GM23338 (cell line): Measurements from ENCODE around the gene TOM1. TPM values are rescaled to one million over a fixed set of nuclear protein-coding genes. Genes with fewer than 3 reads are reported as not detected.

Experiments used
- ATAC-seq: fragments of 200-7000 bp; cut with Tn5 transposase; 3 replicates; pipeline ENCODE4 v1.9.1; 2020
- DNase-seq: peaks from one replicate; pipeline ENCODE4 v3.0.0-alpha.2; 2015; ENCODE audit warnings: low spot score
- H2AFZ ChIP-seq: fragments of 200-600 bp; sonication (generic); 2 replicates; pipeline ENCODE4 v1.8.0; 2016; ENCODE audit warnings: antibody characterized with exemption, mild to moderate bottlenecking, moderate library complexity
- H3F3A ChIP-seq: fragments of 200-600 bp; sonication (generic); replicated peaks from 2 replicates; pipeline ENCODE4 v1.8.0; 2017; ENCODE audit warnings: antibody characterized with exemption, mixed run types, low read depth
- H3K27ac ChIP-seq: fragments of 200-600 bp; sonication (generic); 2 replicates; pipeline ENCODE4 v1.6.1; 2016; ENCODE audit warnings: low read depth
- H3K27me3 ChIP-seq: fragments of 200-600 bp; sonication (generic); 2 replicates; pipeline ENCODE4 v1.8.0; 2016; ENCODE audit warnings: mild to moderate bottlenecking, mixed run types, moderate library complexity; ENCODE audit not compliant: insufficient read depth
- H3K36me3 ChIP-seq: fragments of 200-600 bp; sonication (generic); 2 replicates; pipeline ENCODE4 v1.8.0; 2016; ENCODE audit warnings: mild to moderate bottlenecking; ENCODE audit not compliant: insufficient read depth
- H3K4me1 ChIP-seq: fragments of 200-600 bp; sonication (generic); 2 replicates; pipeline ENCODE4 v1.8.0; 2016; ENCODE audit warnings: mild to moderate bottlenecking, moderate library complexity; ENCODE audit not compliant: insufficient read depth
- H3K4me2 ChIP-seq: fragments of 200-600 bp; sonication (generic); 2 replicates; pipeline ENCODE4 v1.7.1; 2017; ENCODE audit warnings: mixed run types
- H3K4me3 ChIP-seq: fragments of 200-600 bp; sonication (generic); 2 replicates; pipeline ENCODE4 v1.6.1; 2016; ENCODE audit warnings: mixed run types
- H3K79me2 ChIP-seq: fragments of 200-600 bp; sonication (generic); replicated peaks from 2 replicates; pipeline ENCODE4 v1.8.0; 2017; ENCODE audit warnings: mild to moderate bottlenecking; ENCODE audit not compliant: insufficient read depth
- H3K9me2 ChIP-seq: fragments of 200-600 bp; sonication (generic); 2 replicates; pipeline ENCODE4 v1.8.0; 2017; ENCODE audit not compliant: insufficient read depth
- H4K20me1 ChIP-seq: fragments of 200-600 bp; sonication (generic); replicated peaks from 2 replicates; pipeline ENCODE4 v1.8.0; 2017; ENCODE audit warnings: mild to moderate bottlenecking; ENCODE audit not compliant: insufficient read depth
- H3K27ac Mint-ChIP-seq: 2 replicates; pipeline ENCODE4 v1.8.0; 2020; ENCODE audit warnings: inconsistent platforms, mild to moderate bottlenecking, moderate library complexity, mixed read lengths
- H3K27me3 Mint-ChIP-seq: 3 replicates; pipeline ENCODE4 v1.8.0; 2022; ENCODE audit warnings: low read depth, mild to moderate bottlenecking, moderate library complexity, mixed read lengths, inconsistent platforms; ENCODE audit not compliant: insufficient read depth, poor library complexity
- H3K36me3 Mint-ChIP-seq: 3 replicates; pipeline ENCODE4 v1.8.0; 2021; ENCODE audit warnings: low read depth, mild to moderate bottlenecking, inconsistent platforms, moderate library complexity, mixed read lengths
- H3K4me1 Mint-ChIP-seq: 3 replicates; pipeline ENCODE4 v1.8.0; 2020; ENCODE audit warnings: mild to moderate bottlenecking, inconsistent platforms, mixed read lengths
- H3K4me3 Mint-ChIP-seq: 3 replicates; pipeline ENCODE4 v1.8.0; 2021; ENCODE audit warnings: moderate library complexity, mild to moderate bottlenecking, inconsistent platforms, mixed read lengths
- H3K9me3 Mint-ChIP-seq: 3 replicates; pipeline ENCODE4 v1.8.0; 2020; ENCODE audit warnings: moderate library complexity, mild to moderate bottlenecking, inconsistent platforms, mixed read lengths
- EZH2phosphoT487 ChIP-seq: fragments of 200-600 bp; sonication (generic); IDR thresholded peaks from one replicate; pipeline ENCODE4 v1.8.1; 2018; ENCODE audit warnings: antibody characterized with exemption; ENCODE audit not compliant: unreplicated experiment
- NANOG ChIP-seq: IDR thresholded peaks from 2 replicates; pipeline ENCODE4 v1.6.1; 2016; ENCODE audit warnings: antibody characterized with exemption, borderline replicate concordance
- POLR2AphosphoS5 ChIP-seq: IDR thresholded peaks from 2 replicates; pipeline ENCODE4 v1.6.1; 2016; ENCODE audit warnings: antibody characterized with exemption, low read depth
- REST ChIP-seq: IDR thresholded peaks from one replicate; pipeline ENCODE4 v1.6.1; 2018; ENCODE audit warnings: antibody characterized with exemption; ENCODE audit not compliant: unreplicated experiment
- polyA plus RNA-seq: library from polyadenylated mRNA; unstranded; fragments of >200 nt; fragmentation: Nextera tagmentation; extraction: Ambion mirVana; gene quantifications from 2 replicates; pipeline ENCODE4 v1.2.1, GENCODE V29; 2016
- total RNA-seq: library from RNA; depleted of rRNA; stranded (reverse); fragments of >200 nt; shearing (Covaris generic); gene quantifications from 2 replicates; pipeline ENCODE4 v1.2.3, GENCODE V29; 2014
- TF ChIP-seq, protein P1 (sequence below): fragments of 250-450 bp; sonication (Bioruptor Pico); IDR thresholded peaks from 2 replicates; pipeline ENCODE4 v1.5.0; 2020; ENCODE audit warnings: mild to moderate bottlenecking, moderate library complexity
- TF ChIP-seq, protein P2 (sequence below): IDR thresholded peaks from 2 replicates; pipeline ENCODE4 v1.6.1; 2016; ENCODE audit warnings: antibody characterized with exemption

TOM1 gene
- total and polyA plus RNA-seq, 2 experiments from 2014 or later = 10.9 to 17.8 TPM

DNA sequence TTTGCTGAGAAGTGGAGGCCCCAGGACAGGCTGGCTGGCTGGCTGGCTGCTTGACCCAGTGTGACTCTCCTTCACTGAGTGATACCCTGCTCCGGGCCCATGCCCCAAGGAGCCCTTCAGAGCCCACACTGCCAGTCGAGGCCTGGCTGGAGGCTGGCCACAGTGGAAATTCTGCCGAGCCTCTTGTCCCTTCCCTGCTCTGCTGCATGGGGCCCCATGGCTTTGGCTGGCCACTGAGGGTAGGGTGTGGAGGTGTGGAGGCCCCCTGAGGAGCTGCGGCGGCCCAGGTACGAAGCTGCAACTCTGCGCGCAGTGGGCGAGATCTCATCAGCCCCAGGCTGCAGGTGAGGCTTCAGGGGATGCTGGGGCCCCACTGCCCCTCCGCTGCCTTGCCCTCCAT, 47.8 kb downstream of the TOM1 start:
- Mint-ChIP-seq H3K4me3 (no peak overlapping the region), H3K36me3 (no peaks in the 10 kb centered on the region; the same call in 2 of the 3 replicates), H3K27me3 (peaks cover 9% of the 10 kb centered on the region), H3K27ac (no peak overlapping the region), H3K9me3 (no peaks in the 10 kb centered on the region), H3K4me1 (peaks cover 20% of the 10 kb centered on the region)
- Histone ChIP-seq H3K36me3 (no peaks in the 10 kb centered on the region), H3K27ac (no peak overlapping the region), H3K9me2 (no peaks in the 10 kb centered on the region), H3K4me1 (peaks cover 7% of the 10 kb centered on the region), H3K79me2 (no peaks in the 10 kb centered on the region), H3F3A (peaks cover 4% of the 10 kb centered on the region; the same call in 1 of the 2 replicates), H4K20me1 (no peaks in the 10 kb centered on the region), H2AFZ (no peak overlapping the region), H3K27me3 (peaks cover 11% of the 10 kb centered on the region), H3K4me2 (no peak overlapping the region), H3K4me3 (no peak overlapping the region)
- TF ChIP-seq, protein P1, sequence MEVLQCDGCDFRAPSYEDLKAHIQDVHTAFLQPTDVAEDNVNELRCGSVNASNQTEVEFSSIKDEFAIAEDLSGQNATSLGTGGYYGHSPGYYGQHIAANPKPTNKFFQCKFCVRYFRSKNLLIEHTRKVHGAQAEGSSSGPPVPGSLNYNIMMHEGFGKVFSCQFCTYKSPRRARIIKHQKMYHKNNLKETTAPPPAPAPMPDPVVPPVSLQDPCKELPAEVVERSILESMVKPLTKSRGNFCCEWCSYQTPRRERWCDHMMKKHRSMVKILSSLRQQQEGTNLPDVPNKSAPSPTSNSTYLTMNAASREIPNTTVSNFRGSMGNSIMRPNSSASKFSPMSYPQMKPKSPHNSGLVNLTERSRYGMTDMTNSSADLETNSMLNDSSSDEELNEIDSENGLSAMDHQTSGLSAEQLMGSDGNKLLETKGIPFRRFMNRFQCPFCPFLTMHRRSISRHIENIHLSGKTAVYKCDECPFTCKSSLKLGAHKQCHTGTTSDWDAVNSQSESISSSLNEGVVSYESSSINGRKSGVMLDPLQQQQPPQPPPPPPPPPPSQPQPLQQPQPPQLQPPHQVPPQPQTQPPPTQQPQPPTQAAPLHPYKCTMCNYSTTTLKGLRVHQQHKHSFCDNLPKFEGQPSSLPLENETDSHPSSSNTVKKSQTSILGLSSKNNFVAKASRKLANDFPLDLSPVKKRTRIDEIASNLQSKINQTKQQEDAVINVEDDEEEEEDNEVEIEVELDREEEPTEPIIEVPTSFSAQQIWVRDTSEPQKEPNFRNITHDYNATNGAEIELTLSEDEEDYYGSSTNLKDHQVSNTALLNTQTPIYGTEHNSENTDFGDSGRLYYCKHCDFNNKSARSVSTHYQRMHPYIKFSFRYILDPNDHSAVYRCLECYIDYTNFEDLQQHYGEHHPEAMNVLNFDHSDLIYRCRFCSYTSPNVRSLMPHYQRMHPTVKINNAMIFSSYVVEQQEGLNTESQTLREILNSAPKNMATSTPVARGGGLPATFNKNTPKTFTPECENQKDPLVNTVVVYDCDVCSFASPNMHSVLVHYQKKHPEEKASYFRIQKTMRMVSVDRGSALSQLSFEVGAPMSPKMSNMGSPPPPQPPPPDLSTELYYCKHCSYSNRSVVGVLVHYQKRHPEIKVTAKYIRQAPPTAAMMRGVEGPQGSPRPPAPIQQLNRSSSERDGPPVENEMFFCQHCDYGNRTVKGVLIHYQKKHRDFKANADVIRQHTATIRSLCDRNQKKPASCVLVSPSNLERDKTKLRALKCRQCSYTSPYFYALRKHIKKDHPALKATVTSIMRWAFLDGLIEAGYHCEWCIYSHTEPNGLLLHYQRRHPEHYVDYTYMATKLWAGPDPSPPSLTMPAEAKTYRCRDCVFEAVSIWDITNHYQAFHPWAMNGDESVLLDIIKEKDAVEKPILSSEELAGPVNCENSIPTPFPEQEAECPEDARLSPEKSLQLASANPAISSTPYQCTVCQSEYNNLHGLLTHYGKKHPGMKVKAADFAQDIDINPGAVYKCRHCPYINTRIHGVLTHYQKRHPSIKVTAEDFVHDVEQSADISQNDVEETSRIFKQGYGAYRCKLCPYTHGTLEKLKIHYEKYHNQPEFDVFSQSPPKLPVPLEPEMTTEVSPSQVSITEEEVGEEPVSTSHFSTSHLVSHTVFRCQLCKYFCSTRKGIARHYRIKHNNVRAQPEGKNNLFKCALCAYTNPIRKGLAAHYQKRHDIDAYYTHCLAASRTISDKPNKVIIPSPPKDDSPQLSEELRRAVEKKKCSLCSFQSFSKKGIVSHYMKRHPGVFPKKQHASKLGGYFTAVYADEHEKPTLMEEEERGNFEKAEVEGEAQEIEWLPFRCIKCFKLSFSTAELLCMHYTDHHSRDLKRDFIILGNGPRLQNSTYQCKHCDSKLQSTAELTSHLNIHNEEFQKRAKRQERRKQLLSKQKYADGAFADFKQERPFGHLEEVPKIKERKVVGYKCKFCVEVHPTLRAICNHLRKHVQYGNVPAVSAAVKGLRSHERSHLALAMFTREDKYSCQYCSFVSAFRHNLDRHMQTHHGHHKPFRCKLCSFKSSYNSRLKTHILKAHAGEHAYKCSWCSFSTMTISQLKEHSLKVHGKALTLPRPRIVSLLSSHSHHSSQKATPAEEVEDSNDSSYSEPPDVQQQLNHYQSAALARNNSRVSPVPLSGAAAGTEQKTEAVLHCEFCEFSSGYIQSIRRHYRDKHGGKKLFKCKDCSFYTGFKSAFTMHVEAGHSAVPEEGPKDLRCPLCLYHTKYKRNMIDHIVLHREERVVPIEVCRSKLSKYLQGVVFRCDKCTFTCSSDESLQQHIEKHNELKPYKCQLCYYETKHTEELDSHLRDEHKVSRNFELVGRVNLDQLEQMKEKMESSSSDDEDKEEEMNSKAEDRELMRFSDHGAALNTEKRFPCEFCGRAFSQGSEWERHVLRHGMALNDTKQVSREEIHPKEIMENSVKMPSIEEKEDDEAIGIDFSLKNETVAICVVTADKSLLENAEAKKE (CRISPR knock-in tag) = no peak
- TF ChIP-seq NANOG = no peak
- TF ChIP-seq, protein P2, sequence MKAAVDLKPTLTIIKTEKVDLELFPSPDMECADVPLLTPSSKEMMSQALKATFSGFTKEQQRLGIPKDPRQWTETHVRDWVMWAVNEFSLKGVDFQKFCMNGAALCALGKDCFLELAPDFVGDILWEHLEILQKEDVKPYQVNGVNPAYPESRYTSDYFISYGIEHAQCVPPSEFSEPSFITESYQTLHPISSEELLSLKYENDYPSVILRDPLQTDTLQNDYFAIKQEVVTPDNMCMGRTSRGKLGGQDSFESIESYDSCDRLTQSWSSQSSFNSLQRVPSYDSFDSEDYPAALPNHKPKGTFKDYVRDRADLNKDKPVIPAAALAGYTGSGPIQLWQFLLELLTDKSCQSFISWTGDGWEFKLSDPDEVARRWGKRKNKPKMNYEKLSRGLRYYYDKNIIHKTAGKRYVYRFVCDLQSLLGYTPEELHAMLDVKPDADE = no peak
- no peak for TF ChIP-seq EZH2phosphoT487
- TF ChIP-seq POLR2AphosphoS5 = no peak
- no peak for TF ChIP-seq REST
- ATAC-seq (no peak), DNase-seq (no peak)
